T-helper 17 cell (primary cell): ENCODE measurements around the gene INF2. TPM values are rescaled to one million over a fixed set of nuclear protein-coding genes. Genes with fewer than 3 reads are reported as not detected.

Experiments
- ATAC-seq: fragments of 150-1000 bp; cut with Tn5 transposase; 2 replicates; pipeline ENCODE4 v1.10.0; 2021; ENCODE audit warnings: mild to moderate bottlenecking, moderate library complexity
- DNase-seq, 3 donors: peaks; one replicate each; pipeline versions ENCODE4 v3.0.0 to v3.0.0-alpha.2; 2020 to 2021
- H3K9me3 ChIP-seq: one replicate; pipeline ENCODE4 v1.7.0; 2013; ENCODE audit warnings: low read length, mild to moderate bottlenecking; ENCODE audit not compliant: control insufficient read depth, poor library complexity, severe bottlenecking
- H3K27ac Mint-ChIP-seq: one replicate; pipeline ENCODE4 v1.8.0; 2022; ENCODE audit warnings: mild to moderate bottlenecking, moderate library complexity, mixed read lengths
- H3K27me3 Mint-ChIP-seq: one replicate; pipeline ENCODE4 v1.8.0; 2022; ENCODE audit warnings: mixed read lengths
- H3K36me3 Mint-ChIP-seq: one replicate; pipeline ENCODE4 v1.8.0; 2022; ENCODE audit warnings: low read depth, mixed read lengths
- H3K4me1 Mint-ChIP-seq: one replicate; pipeline ENCODE4 v1.8.0; 2022; ENCODE audit warnings: mild to moderate bottlenecking, mixed read lengths
- H3K4me3 Mint-ChIP-seq: one replicate; pipeline ENCODE4 v1.8.0; 2022; ENCODE audit warnings: mild to moderate bottlenecking, moderate library complexity, mixed read lengths
- total RNA-seq, 4 donors: library from RNA in 2 of 4; stranded (reverse) in 2 of 4; gene quantifications; one replicate each; pipeline ENCODE4 v1.2.3 and lab custom pipeline; 2022 to 2026

The INF2 gene
- total RNA-seq, 2 donors from 2014 or later = 61.0 to 76.1 TPM

- DNase-seq (no peak), ATAC-seq (no peak)
- Mint-ChIP-seq H3K27me3 (no peaks in the 10 kb centered on the region), H3K36me3 (no peaks in the 10 kb centered on the region), H3K27ac (no peak overlapping the region), H3K4me3 (no peak overlapping the region), H3K4me1 (peaks cover 3% of the 10 kb centered on the region)
- no peaks in the 10 kb centered on the region for H3K9me3 ChIP-seq
These were observed 12.7 kb downstream of the INF2 start for GRCh38 chr14:104702106-104702505.

GRCh38 chr14:104702673-104703072 is 13.3 kb downstream of the INF2 start:
- no peaks in the 10 kb centered on the region for H3K4me1 Mint-ChIP-seq
- ATAC-seq = no peak
- no peak overlapping the region for H3K27ac Mint-ChIP-seq
- H3K27me3 Mint-ChIP-seq = no peaks in the 10 kb centered on the region
- no peak for DNase-seq
- no peaks in the 10 kb centered on the region for H3K36me3 Mint-ChIP-seq
- H3K4me3 Mint-ChIP-seq = no peak overlapping the region
- no peaks in the 10 kb centered on the region for H3K9me3 ChIP-seq

GRCh38 chr14:104703269-104703668 is 13.9 kb downstream of the INF2 start:
- no peaks in the 10 kb centered on the region for H3K4me1 Mint-ChIP-seq
- ATAC-seq (no peak), DNase-seq (no peak)
- H3K27me3 Mint-ChIP-seq = no peaks in the 10 kb centered on the region
- H3K27ac Mint-ChIP-seq = no peak overlapping the region
- H3K36me3 Mint-ChIP-seq = no peaks in the 10 kb centered on the region
- H3K9me3 ChIP-seq = no peaks in the 10 kb centered on the region
- H3K4me3 Mint-ChIP-seq = no peak overlapping the region

GRCh38 chr14:104704252-104704651 is 14.8 kb downstream of the INF2 start:
- no peak overlapping the region for H3K27ac Mint-ChIP-seq
- H3K27me3 Mint-ChIP-seq = no peaks in the 10 kb centered on the region
- DNase-seq (no peak), ATAC-seq (no peak)
- no peaks in the 10 kb centered on the region for H3K36me3 Mint-ChIP-seq
- H3K4me3 Mint-ChIP-seq = no peak overlapping the region
- no peaks in the 10 kb centered on the region for H3K9me3 ChIP-seq
- H3K4me1 Mint-ChIP-seq = peaks cover 3% of the 10 kb centered on the region

GRCh38 chr14:104705340-104706047 is 16.1 kb downstream of the INF2 start:
- H3K27me3 Mint-ChIP-seq = no peaks in the 10 kb centered on the region
- DNase-seq (no peak), ATAC-seq (no peak)
- no peaks in the 10 kb centered on the region for H3K9me3 ChIP-seq
- H3K27ac Mint-ChIP-seq = no peak overlapping the region
- no peak overlapping the region for H3K4me3 Mint-ChIP-seq
- H3K36me3 Mint-ChIP-seq = no peaks in the 10 kb centered on the region
- peaks cover 3% of the 10 kb centered on the region for H3K4me1 Mint-ChIP-seq

GRCh38 chr14:104706733-104707607 is 17.6 kb downstream of the INF2 start:
- no peaks in the 10 kb centered on the region for H3K36me3 Mint-ChIP-seq
- H3K4me3 Mint-ChIP-seq = no peak overlapping the region
- no peaks in the 10 kb centered on the region for H3K9me3 ChIP-seq
- no peak overlapping the region for H3K27ac Mint-ChIP-seq
- H3K27me3 Mint-ChIP-seq = no peaks in the 10 kb centered on the region
- no peak for ATAC-seq
- H3K4me1 Mint-ChIP-seq = peaks cover 3% of the 10 kb centered on the region
- DNase-seq = no peak

- Mint-ChIP-seq H3K27me3 (no peaks in the 10 kb centered on the region), H3K4me3 (no peak overlapping the region), H3K27ac (no peak overlapping the region), H3K4me1 (peaks cover 3% of the 10 kb centered on the region), H3K36me3 (no peaks in the 10 kb centered on the region)
- DNase-seq (no peak), ATAC-seq (no peak)
- H3K9me3 ChIP-seq = no peaks in the 10 kb centered on the region
These were observed 18.5 kb downstream of the INF2 start for GRCh38 chr14:104707608-104708595.

- H3K4me3 Mint-ChIP-seq = no peak overlapping the region
- H3K4me1 Mint-ChIP-seq = peaks cover 3% of the 10 kb centered on the region
- no peak overlapping the region for H3K27ac Mint-ChIP-seq
- ATAC-seq (peak; percentile 90), DNase-seq (peak; percentile 59 to 72 (median 60))
- H3K36me3 Mint-ChIP-seq = no peaks in the 10 kb centered on the region
- H3K27me3 Mint-ChIP-seq = no peaks in the 10 kb centered on the region
- no peaks in the 10 kb centered on the region for H3K9me3 ChIP-seq
These were observed 19.3 kb downstream of the INF2 start for GRCh38 chr14:104708606-104709268.

GRCh38 chr14:104709387-104710039 is 20.1 kb downstream of the INF2 start:
- DNase-seq = no peak
- Mint-ChIP-seq H3K27ac (no peak overlapping the region), H3K36me3 (no peaks in the 10 kb centered on the region), H3K27me3 (no peaks in the 10 kb centered on the region), H3K4me1 (peaks cover 3% of the 10 kb centered on the region), H3K4me3 (no peak overlapping the region)
- no peak for ATAC-seq
- H3K9me3 ChIP-seq = no peaks in the 10 kb centered on the region

- no peak for DNase-seq
- H3K27me3 Mint-ChIP-seq = no peaks in the 10 kb centered on the region
- no peak overlapping the region for H3K27ac Mint-ChIP-seq
- H3K4me1 Mint-ChIP-seq = peaks cover 3% of the 10 kb centered on the region
- no peak for ATAC-seq
- no peaks in the 10 kb centered on the region for H3K36me3 Mint-ChIP-seq
- no peaks in the 10 kb centered on the region for H3K9me3 ChIP-seq
- H3K4me3 Mint-ChIP-seq = no peak overlapping the region
These were observed 20.8 kb downstream of the INF2 start for GRCh38 chr14:104710071-104710735.

- Mint-ChIP-seq H3K4me1 (peaks cover 3% of the 10 kb centered on the region), H3K27ac (no peak overlapping the region), H3K4me3 (no peak overlapping the region), H3K27me3 (no peaks in the 10 kb centered on the region), H3K36me3 (peaks cover 2% of the 10 kb centered on the region)
- ATAC-seq (no peak), DNase-seq (no peak)
- no peaks in the 10 kb centered on the region for H3K9me3 ChIP-seq
These were observed 23.7 kb downstream of the INF2 start for GRCh38 chr14:104712881-104713734.
